ENCODE measurements around the gene STAT4. TPM values are rescaled to one million over a fixed set of nuclear protein-coding genes. Genes with fewer than 3 reads are reported as not detected.

Gene STAT4
- total RNA-seq, 1 experiment from 2014 or later: 0.71 TPM

DNA sequence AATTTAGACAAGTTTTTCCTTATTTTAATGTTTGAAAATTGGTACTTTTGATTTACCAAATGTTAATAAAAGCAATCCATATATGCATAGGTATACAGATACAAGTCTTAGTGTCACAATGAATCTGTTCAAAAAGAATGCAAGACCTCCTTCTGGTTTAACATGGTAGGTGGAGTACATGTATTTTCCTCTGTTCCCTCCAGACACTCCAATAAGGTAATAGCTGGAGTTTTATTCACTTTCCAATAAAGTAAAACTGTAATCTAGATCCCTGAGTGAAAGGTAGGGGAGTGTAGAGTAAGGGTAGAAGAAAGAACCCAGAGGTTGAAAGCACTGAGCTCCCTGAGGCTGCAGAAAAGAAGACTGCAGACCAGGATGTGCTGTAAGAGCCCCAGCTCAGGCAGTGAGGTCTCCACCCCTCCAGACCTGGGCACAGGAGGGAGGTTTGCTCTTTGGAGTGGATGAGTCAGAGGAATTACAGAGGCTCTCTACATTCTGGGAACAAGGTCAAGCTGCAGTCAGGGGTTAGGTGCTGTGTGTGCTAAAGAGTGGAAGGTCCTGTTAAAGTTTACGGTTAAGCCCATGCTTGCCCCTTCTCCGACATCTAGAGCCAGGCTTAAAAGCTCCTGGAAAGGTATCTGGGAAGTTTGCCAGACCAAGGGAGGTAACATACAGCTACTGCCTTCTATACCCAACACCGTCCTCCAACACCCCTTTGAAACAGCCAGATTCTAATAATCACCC lies 109.2 kb downstream of the STAT4 start:
- TF ChIP-seq, protein P1, sequence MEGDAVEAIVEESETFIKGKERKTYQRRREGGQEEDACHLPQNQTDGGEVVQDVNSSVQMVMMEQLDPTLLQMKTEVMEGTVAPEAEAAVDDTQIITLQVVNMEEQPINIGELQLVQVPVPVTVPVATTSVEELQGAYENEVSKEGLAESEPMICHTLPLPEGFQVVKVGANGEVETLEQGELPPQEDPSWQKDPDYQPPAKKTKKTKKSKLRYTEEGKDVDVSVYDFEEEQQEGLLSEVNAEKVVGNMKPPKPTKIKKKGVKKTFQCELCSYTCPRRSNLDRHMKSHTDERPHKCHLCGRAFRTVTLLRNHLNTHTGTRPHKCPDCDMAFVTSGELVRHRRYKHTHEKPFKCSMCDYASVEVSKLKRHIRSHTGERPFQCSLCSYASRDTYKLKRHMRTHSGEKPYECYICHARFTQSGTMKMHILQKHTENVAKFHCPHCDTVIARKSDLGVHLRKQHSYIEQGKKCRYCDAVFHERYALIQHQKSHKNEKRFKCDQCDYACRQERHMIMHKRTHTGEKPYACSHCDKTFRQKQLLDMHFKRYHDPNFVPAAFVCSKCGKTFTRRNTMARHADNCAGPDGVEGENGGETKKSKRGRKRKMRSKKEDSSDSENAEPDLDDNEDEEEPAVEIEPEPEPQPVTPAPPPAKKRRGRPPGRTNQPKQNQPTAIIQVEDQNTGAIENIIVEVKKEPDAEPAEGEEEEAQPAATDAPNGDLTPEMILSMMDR (conservative IDR thresholded peaks at IDR 0.05; ENCODE audit: low read depth, low read length): no peak
- no peak for TF ChIP-seq EZH2 (IDR thresholded peaks at IDR 0.05; ENCODE audit: borderline replicate concordance, low read depth, low read length, poor library complexity, severe bottlenecking)
- no peaks in the 10 kb centered on the region for H3K36me3 ChIP-seq (ENCODE audit: insufficient read depth, low read length, poor library complexity, severe bottlenecking)
- DNase-seq (ENCODE audit: low spot score): no peak
- no peaks in the 10 kb centered on the region for H3K27me3 ChIP-seq (replicated peaks; ENCODE audit: insufficient read depth, low read depth, low read length, poor library complexity)
- peaks cover 5% of the 10 kb centered on the region for H3K9me3 ChIP-seq (ENCODE audit: low read depth, low read length, poor library complexity, severe bottlenecking)
- no peak overlapping the region for H3K27ac ChIP-seq (ENCODE audit: low read depth, low read length, poor library complexity, severe bottlenecking)
- POLR2A ChIA-PET (ENCODE audit: low non-redundant PET): no interaction called here
- CTCF ChIA-PET: no interaction called here
- no peaks in the 10 kb centered on the region for H3K4me1 ChIP-seq (ENCODE audit: insufficient read depth, low read length, poor library complexity, severe bottlenecking)
- no peak overlapping the region for H3K4me3 ChIP-seq (ENCODE audit: low read depth, low read length, poor library complexity, severe bottlenecking)
- intact Hi-C loops (cut with micrococcal nuclease; ENCODE audit: unreplicated experiment): no loop called here
- no TSS peak for BruUV-seq (replicated peaks)

DNA sequence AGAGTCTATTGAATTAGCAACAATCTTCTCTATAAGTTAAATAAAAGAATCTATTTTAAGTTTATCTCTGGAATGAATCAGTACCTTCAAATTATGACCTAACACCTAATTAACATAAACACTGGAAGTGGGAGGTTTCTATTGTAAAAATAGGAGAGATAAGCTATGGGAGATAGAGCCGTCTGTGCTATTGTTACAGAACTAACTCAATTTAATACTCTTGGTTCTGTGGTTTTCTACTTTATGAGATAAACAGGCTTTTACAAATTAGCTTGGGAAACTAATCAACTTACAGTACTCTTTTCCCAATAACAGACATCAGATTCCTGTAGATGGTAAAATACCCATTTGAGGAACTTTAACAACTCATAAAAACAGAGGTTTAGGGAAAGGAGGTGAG lies 111.2 kb downstream of the STAT4 start:
- intact Hi-C loops (cut with micrococcal nuclease; ENCODE audit: unreplicated experiment): no loop called here
- DNase-seq (ENCODE audit: low spot score): no peak
- peaks cover 4% of the 10 kb centered on the region for H3K9me3 ChIP-seq (ENCODE audit: low read depth, low read length, poor library complexity, severe bottlenecking)
- no peaks in the 10 kb centered on the region for H3K36me3 ChIP-seq (ENCODE audit: insufficient read depth, low read length, poor library complexity, severe bottlenecking)
- H3K4me1 ChIP-seq (ENCODE audit: insufficient read depth, low read length, poor library complexity, severe bottlenecking): no peaks in the 10 kb centered on the region
- H3K4me3 ChIP-seq (ENCODE audit: low read depth, low read length, poor library complexity, severe bottlenecking): no peak overlapping the region
- POLR2A ChIA-PET (ENCODE audit: low non-redundant PET): interaction anchor here (0.6 kb wide), 1 partner anchor 23 kb away, joined by 4 read pairs; no protein-coding TSS in a partner anchor
- no peaks in the 10 kb centered on the region for H3K27me3 ChIP-seq (replicated peaks; ENCODE audit: insufficient read depth, low read depth, low read length, poor library complexity)
- no peak overlapping the region for H3K27ac ChIP-seq (ENCODE audit: low read depth, low read length, poor library complexity, severe bottlenecking)
- BruUV-seq (replicated peaks): no TSS peak
- CTCF ChIA-PET: no interaction called here
- TF ChIP-seq EZH2 (IDR thresholded peaks at IDR 0.05; ENCODE audit: borderline replicate concordance, low read depth, low read length, poor library complexity, severe bottlenecking): no peak
- TF ChIP-seq, protein P1 (conservative IDR thresholded peaks at IDR 0.05; ENCODE audit: low read depth, low read length): no peak

DNA sequence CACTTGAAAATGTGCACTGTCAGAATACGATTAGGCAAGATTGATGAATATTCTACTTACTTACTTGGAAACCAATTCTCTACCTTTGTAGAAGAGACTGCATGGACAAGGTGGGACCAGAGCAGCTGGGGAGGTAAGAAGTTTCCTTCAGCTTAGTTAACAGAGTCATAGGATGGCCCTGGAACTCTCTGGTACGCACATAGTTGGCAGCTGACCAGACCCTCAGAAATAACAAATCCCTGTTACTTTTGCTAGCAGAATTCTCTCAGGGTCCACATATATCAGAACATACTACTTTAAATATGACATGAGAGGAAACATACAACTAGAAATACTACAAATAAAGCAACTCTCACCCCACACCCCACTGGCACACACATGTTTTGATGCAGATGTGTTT lies 112.1 kb downstream of the STAT4 start:
- no TSS peak for BruUV-seq (replicated peaks)
- POLR2A ChIA-PET (ENCODE audit: low non-redundant PET): no interaction called here
- DNase-seq (ENCODE audit: low spot score): no peak

More for the DNA sequence above, 112.1 kb downstream of the STAT4 start:
- H3K36me3 ChIP-seq (ENCODE audit: insufficient read depth, low read length, poor library complexity, severe bottlenecking): no peaks in the 10 kb centered on the region
- CTCF ChIA-PET: no interaction called here
- intact Hi-C loops (cut with micrococcal nuclease; ENCODE audit: unreplicated experiment): no loop called here
- H3K27me3 ChIP-seq (replicated peaks; ENCODE audit: insufficient read depth, low read depth, low read length, poor library complexity): no peaks in the 10 kb centered on the region
- no peaks in the 10 kb centered on the region for H3K9me3 ChIP-seq (ENCODE audit: low read depth, low read length, poor library complexity, severe bottlenecking)
- no peak overlapping the region for H3K27ac ChIP-seq (ENCODE audit: low read depth, low read length, poor library complexity, severe bottlenecking)
- TF ChIP-seq, protein P1 (conservative IDR thresholded peaks at IDR 0.05; ENCODE audit: low read depth, low read length): no peak
- no peak for TF ChIP-seq EZH2 (IDR thresholded peaks at IDR 0.05; ENCODE audit: borderline replicate concordance, low read depth, low read length, poor library complexity, severe bottlenecking)
- no peak overlapping the region for H3K4me3 ChIP-seq (ENCODE audit: low read depth, low read length, poor library complexity, severe bottlenecking)
- H3K4me1 ChIP-seq (ENCODE audit: insufficient read depth, low read length, poor library complexity, severe bottlenecking): no peaks in the 10 kb centered on the region

Measured in A673 (cell line).